Measurements from ENCODE around the gene RPS2.
"Not testable (repeated sequence)": the region's sequence is repeated elsewhere in the genome, so short reads cannot be mapped to it uniquely, and the experiment has no call there.

RPS2 gene

DNA sequence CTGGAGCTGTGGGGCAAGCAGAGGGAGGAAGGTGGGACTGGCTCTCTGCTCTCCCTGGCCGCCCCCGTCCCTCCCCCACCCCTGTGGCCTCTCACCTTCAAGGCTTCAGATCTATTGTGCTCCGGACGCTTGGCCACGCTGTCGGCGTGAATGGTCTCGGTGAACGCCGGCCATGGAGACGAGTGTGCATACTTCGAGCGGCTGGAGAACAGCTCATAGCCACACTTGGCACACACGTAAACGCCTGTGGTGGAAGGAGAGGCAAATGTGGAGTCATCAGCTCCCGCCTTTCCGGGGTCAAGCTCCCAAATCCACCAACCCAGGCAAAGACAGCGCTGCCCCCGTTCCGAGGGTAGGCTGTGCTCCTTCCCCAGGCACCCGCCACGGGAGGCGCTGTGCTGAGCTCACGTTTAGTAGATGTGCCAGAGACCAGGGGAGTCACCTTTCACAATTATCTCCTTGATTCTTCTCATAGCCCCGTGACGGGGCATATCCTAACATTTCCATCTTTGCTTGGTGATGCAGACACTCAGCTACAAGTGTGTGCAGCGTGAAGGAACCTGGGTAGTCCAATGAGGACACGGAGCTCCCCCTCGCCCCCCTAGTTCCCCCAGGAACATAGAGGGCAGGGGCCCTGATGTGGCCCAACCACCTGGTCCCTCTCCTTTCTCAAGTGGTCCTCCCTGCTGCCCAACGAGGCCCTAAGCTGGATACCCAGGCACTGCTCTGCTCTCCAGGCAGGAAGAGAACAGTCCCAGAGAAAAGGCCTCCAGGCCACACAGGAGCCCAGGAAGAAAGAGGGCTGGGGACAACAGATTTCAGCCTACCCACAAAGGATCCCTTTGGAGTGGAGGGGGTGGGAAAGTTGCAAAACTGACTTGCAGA is 23.2 kb downstream of the RPS2 start:
- no peak for DNase-seq

DNA sequence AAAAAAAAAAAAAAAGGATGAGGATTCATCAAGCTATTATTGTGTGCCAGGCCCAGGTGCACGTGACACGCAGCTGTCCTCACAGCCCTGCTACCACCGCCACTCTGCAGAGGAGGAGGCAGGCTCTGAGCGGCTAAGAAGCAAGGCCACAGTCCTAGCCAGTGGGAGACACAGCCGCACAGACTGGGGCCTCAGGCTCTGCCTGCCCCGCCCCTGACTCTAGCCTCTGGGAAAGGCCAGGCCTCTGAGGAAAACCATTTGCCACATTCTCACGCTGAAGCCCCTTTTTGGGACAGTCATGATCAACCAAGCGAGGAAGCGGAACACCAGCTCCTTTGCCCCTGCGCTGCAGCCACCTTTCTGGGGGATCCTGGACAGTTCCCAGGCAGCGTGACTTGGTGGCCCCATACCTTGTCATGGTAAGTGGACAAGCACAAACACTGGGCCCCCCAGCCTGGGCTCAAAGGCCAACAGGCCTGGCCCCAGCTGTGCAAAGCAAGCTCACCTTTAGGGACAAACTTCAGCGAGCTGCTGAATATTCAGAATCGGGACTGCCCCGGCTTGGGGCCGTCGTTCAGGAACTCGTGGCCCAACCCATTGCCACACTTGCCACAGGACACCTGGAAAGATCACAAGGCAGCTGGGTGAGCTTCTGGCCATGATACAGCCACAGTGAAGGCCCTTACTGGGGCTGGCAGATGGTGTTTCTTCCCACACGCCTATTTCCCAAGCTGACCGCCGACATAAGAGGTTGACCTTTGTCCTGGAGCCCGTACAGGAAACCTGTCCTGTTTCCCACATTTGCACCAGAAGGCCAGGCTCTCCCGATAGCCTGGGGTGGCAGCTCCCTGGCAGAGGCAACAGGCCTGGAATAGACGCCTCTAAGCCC is 24.1 kb downstream of the RPS2 start:
- DNase-seq, result no peak

DNA sequence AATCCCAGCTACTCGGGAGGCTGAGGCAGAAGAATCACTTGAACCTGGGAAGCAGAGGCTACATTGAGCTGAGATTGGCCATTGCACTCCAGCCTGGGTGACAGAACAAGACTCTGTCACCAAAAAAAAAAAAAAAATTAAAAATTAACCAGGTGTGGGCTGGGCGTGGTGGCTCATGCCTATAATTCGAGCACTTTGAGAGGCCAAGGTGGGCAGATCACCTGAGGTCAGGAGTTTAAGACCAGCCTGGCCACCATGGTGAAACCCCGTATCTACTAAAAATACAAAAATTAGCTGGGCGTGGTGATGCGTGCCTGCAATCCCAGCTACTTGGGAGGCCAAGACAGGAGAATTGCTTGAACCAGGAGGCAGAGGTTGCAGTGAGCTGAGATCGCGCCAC is 24.8 kb downstream of the RPS2 start:
- DNase-seq, result not testable (repeated sequence)

DNA sequence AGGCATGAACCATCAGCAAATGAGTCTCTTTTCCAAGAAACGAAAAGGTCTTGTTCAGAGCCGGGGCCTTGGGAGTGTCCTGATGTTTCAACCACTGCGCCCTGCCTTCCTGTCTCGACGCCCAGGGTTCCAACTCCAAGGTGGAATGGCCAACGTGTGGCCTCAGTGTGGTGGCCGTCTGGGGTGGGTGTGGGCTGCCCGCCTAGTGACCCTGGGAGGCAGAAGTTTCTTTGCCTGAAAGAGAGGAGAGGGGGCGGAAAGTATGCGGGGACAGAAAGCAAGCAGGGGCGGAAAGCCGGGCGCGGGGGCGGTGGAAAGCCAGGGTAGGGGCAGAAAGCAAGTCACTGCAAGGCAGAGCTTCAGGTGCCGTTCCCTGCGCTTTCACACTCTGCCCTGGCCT is 25.7 kb downstream of the RPS2 start:
- no peak for DNase-seq

DNA sequence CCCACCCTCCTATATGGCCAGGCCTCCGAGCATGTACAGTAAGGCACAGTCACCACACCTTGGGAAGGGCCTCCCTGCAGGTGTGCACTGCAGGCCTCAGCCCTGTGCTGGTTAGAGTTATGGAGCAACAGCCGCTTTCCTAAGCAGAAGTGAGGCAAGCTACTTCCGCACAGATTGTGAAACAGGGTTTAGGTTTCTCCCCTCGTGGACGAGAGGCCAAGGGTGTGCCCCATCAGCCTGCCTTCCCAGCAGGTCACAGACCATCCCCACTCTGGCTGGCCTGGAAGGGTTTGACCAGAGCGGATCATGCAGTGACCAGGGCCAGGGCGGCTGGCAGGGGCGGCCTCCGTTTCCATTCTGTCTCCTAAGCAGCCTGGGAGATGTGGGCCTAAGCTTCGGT is 26.3 kb downstream of the RPS2 start:
- DNase-seq, result no peak

DNA sequence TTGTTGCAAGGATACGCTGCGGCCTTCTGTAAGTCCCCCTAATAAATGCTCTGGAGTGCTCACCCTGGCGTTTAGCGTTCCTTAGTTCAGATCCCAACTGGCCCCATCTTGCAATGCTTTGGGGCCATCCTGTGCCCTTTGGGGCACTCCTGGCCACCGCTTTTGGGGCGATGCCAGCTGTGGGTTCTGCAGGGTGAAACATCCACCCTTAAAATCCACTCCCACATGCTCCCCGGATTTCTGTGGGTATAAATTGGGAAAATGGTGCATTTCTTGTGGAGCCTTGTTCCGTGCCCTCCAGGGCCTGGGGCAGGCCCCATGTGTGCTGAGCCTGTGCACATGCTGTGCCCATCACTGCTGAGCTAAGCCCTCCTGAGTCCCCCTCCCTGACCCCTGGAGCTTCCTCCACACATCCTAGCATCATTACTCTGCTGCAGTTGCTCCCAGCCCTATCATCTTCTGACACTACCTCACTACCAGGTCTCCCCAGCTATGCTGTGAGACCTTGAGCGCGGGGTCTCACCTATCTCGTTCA is 27.6 kb downstream of the RPS2 start:
- no peak for DNase-seq

DNA sequence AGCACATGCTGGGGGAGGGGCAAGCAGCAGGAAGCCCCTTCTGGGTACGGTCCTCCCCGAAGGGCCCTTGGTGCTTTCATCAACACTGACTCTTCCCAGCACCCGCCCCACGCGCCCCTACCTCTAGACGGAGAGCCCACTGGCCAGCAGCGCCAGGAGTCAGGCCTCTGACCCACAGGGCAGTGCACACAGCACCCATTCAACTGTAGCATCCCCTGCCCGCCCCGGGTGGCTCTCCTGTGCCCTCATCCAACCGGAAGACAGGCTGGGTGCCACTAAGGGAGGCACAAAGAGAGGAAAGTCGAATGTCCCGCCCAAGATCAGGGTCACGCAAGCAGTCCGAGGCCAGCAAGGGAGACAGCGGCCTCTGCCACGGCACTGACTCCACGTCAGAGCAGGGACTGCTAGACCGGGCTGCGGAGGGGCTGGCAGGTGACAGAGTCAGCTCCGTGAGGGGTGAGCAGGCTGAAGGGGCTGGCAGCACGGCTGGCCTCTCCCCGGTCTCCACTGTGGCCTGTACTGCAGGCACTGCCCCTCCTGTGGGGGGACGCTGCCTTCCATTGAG is 31.4 kb downstream of the RPS2 start:
- no peak for DNase-seq

DNA sequence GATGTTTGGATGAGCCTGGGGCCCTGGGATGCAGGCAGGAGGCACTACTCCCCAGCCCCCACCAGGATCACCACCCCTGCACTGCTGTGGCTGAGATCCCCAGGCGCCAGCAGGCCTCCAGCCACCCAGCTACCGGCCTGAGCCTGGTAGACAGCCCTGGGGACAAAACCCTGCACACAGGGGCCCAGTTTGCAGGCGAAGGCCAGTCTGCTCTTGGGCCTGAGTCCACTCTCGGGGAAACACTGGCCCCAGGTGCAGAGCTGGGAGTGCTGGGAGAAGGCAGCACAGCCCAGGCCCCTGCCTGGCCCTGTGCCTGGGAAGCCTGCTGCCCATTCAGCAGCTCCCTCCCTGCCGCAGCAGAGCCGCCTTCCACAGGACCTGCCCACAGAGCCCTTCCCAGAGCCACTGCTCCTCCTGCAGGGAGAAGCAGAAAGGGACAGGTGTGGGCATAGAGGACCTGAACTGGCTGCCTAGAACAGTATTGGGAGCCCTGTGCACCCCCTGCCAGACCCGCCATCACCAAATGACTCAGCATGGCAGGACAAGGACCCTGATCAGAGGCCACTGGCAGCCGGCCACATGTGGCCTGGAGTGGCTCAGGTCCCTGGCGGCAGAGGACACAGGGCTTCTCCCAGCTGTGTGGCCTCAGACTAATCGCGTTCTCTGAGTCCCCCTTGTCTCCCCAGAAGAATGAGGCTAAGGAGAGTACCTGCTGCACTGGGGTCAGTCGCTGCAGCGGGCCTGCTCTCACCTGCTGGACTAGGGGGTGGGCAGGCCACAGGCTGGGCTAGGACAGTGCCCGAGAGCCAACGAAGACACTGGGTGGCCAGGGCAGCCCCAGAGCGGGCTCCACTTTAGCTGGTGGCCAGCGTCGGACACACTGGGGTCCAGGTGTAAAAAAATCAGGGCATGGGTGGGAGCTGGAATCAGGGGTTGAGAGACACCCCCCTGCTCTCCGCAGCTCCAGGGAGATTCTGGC is 32.3 kb downstream of the RPS2 start:
- peak; percentile 48 for DNase-seq

DNA sequence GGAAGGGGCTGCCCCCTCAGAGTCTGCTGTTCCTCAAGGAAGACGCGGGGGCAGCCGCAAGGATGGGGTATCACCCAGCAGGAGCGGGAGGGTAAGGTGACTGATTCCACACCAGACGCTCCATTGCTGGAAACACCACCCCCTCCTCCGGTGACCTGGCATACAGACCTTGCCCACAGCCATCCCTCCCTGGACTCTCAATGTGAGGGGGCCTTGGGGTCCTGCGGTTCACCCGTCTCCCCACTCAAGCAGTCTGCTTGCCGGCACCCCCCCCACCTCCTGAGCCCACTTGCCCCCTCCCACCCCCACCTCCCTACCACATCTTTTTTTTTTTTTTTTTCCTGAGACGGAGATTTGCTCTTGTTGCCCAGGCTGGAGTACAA is 34.3 kb downstream of the RPS2 start:
- DNase-seq, result no peak

DNA sequence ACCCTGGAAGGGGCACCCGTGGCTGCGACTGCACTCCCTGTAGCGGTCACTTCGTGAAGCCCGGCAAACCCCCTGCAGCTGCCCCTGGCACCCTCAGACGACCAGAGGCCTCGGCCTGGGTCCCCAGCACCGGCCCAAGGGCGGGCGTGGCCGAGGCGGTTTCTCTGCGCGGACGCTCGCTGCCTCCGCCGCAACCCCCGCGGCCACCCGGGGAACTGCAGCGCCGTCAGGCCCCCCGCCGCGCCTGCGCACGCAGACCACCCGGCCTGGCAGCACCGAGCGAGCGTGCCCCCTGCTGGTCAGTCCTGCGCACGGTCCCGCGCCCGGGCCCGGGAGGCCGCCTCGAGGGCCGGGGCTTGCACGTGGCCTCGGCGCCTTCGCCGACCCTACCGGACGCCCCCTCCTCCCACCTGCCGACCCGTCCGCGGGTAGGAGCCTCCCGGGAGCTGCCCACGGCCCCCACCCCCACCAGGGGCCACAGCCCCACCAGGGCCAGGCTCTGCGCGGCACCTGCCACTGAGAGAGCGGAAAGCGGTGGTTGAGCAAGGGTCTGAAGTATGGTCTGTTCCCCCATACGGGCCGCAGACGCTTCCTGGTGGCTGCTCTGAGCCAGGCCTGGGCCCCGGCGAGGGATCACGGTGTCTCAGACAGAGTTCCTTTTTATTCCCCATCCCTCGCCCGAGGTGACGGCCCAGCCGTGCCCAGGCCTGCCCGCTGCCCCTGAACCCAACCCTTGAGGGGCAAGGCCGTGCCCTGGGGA is 34.9 kb downstream of the RPS2 start:
- peak; percentile 89 for DNase-seq

DNA sequence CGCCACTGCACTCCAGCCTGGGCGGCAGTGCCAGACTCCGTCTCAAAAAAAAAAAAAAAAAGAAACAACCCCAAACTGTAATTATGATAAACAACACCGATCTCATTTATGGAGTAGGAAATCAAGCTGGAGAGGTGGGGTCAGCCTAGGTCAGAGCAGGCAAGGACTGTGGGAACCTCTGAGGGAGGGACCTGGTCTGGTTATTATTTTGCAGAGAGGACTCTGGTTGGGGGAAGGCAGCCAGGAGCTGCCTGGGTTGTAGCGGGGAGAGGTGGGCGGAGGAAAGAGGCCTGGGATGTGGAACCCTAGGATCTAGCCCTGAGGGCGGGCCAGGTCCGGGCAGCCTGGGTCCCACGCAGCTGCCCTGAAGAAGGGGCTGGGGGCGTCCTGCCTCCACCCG is 35.5 kb downstream of the RPS2 start:
- DNase-seq, result peak; percentile 42

DNA sequence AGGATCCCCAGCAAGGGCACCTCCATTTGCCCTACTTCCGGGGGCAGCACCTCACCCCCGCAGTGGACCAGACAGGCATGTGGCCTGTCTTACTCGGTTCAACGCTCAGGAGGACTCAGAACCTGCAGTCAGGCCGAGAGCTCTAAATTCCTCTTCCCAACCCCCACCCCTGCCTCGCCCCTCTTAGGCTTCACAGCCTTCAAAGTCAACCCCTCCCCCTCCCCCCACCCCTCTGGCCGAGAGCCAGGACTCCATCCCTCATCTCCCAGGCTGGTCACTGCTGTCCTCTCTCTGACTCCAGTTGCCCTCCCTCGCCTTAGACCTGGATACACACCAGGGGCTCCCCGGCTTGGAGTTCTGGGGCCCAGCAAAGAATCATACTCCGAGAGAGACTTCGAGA is 38.4 kb downstream of the RPS2 start:
- no peak for DNase-seq

DNA sequence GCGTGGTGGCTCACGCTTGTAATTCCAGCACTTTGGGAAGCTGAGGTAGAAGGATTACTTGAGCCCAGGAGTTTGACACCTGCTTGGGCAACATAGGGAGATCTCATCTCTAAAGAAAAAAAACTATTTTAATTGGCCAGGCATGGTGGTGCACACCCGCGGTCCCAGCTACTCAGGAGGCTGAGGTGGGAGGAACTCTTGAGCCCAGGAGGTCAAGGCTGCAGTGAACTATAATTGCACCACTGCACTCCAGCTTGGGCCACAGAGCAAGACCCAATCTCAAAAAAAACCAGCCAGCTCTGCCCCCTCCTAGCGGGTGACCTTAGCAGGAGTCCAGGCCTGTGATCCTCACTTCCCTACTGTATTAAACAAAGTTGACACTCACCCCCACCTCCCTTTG is 40.5 kb downstream of the RPS2 start:
- DNase-seq, result no peak

DNA sequence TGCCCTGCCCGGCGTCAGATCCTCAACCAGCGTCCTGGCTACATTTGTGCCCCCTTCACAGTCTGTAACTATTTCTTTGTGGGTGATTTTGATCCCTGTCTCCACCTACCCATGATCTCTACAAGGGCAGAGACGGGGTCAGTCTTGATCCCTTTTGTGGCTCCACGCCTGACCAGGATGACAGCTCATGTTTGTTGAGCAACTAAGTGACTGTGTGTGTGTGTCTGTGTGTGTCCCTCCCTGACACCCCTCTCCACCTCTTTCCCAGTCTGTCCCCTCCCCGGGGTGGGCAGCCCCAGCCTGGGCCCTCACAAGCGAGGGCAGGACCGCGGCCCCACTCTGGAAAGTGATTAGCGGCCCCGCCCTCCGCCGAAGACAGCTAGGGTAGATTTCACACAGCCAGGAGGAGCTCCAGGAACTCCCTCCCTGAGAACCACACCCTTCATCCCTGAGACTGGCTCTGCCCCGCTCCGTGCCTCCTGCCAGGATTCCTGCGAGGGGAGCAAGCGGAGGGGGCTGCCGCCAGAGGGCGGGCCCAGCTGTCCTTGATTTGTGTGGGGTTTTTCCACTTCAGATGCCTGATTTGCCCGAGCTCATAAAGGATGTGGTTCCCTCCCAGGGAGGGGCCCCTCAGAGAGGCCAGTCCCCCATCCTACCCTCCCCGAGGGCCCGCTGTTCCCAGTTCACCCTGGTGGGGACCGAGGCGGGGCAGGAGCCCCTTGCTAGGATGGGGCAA is 41.2 kb downstream of the RPS2 start:
- peak; percentile 92 for DNase-seq

DNA sequence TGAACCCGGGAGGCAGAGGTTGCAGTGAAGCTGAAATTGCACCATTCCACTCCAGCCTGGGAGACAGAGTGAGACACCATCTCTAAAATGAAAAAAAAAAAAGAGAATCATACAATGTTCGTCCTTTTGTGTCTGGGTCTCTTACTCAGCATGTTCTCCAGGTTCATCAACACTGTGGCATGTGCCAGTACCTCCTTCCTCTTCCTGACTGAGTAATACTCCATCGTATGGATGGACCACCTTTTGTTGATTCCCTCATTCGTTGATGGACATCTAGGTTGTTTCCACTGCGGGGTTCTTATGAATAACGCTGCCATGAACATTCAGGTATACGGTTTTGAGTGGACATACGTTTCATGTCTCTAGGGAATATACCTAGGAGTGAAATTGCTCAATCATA is 42.3 kb downstream of the RPS2 start:
- DNase-seq, result no peak

DNA sequence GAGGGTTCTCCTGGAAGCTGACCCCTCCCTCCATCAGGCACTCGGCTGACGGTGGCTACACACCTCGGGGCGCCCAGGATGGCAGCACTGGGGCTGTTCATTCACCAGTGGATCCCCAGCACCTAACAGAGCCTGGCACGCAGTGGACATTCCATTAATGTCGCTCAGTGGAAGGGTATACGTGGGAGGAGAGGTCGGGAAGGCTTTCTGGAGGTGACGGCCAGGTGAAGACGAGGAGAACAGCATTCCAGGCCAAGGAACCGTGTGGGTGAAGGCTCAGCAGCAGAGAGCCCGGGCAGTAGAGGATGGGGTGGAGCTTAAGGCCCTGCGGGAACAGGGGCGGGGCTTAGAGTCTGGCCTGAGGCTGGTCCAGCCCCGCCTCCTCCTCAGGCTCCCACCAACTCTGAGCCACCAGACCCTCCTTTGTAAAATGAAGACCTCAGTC is 43.9 kb downstream of the RPS2 start:
- peak; percentile 80 for DNase-seq

DNA sequence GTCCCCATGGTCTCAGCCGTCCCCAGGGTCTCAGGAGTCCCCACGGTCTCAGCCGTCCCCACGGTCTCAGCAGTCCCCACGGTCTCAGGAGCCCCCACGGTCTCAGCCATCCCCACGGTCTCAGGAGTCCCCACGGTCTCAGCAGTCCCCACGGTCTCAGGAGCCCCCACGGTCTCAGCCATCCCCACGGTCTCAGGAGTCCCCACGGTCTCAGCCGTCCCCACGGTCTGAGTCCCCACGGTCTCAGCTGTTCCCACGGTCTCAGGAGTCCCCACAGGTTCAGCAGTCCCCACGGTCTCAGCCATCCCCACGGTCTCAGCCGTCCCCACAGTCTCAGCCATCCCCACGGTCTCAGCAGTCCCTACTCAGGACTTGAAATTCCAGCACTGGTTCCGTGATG is 44.5 kb downstream of the RPS2 start:
- not testable (repeated sequence) for DNase-seq

DNA sequence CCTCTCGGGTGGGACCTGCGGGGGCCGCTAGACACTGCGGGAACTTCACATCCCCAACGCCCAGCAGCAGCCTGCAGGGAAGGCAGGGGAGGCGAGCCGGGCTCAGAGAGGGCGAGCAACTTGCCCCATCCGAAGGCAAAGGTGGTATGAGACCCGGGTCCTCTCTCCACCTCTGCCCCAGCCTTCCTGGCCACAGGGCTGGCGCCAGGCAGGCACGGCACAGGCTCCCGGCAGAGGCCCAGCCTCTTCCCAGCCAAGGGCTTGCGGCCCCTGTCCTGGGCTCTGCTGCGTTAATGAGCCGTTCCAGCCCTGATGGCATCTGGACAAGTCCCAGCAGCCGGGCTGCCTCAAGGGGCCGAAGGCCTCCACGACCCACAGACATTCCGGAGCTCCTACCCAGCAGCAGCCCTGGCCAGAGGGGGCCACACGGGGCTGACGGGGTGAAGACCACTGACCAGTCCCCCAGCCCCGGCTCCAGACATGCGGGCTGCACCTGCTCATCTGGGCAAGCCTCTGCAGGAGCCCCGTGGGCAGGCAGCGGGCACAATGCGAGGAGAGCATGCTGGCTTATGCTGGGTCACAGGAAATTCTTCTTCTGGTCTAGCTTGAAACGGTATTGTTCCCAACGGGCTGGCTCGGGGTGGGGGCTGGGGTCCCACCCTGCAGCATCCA is 45.2 kb downstream of the RPS2 start:
- DNase-seq, result no peak

DNA sequence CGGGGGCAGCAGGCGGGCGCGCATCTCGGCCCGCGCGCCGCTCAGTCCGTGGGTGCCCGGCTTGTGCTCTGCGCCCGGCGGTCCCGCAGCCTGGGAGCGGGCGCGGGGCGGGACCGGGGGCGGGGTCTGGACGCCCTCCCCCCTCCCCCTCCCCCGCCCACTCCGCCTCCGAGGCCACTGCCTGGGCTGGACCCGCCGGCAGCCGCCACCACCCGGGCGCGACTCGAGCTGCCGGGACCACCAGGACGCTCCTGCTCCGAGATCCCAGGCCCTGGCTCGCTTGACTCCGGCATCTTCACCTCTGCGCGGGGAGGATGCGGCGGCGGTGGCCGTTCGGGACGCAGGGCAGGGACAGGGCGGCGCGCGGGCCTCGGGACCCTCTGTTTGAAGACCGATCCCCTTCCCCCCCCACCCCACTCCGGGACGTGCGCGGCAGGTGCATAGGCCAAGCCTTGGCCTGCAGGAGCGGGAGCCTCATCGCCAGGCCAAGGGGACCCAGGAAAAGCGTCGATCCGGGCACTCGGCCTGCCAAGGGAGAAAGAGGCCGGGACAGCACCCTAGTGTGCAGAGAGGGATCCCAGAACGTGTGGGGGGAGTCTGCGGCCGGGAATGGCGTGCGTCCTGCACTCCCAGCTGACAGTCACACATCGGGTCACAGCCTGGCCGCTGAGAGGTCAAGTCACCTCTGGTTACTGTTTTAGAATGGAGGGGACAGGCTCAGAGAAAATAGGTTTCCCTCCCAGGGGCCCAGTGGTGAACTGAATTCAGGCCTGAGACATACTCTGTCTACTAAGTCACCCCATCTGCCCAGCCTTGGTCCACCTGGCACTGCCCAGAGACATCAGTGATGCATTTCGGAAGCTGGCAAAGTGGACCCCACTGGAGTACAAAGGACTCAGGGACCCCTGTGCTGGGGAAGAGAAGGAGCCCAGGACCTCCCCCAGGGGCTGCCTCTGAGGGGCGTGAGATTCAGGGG is 46.0 kb downstream of the RPS2 start, which contains the start of gene HS3ST6:
HS3ST6 (minus strand) TSS at position 65 of the 976 bp plus-strand sequence. CDS start 92 bp downstream, outside the sequence.
- no peak for DNase-seq
